GM23248 (cell line): ENCODE measurements around the gene CGNL1. TPM values are rescaled to one million over a fixed set of nuclear protein-coding genes. Genes with fewer than 3 reads are reported as not detected.

Experiments used
- DNase-seq: peaks from one replicate; pipeline ENCODE4 v3.0.0-alpha.2; 2015
- H2AFZ ChIP-seq: fragments of 200-600 bp; sonication (generic); 2 replicates; pipeline ENCODE4 v1.6.1; 2016; ENCODE audit warnings: antibody characterized with exemption
- H3F3A ChIP-seq: fragments of 200-600 bp; sonication (generic); 2 replicates; pipeline ENCODE4 v1.6.1; 2016; ENCODE audit warnings: mild to moderate bottlenecking, antibody characterized with exemption, mixed run types; ENCODE audit not compliant: insufficient read depth
- H3K27ac ChIP-seq: fragments of 200-600 bp; sonication (generic); 2 replicates; pipeline ENCODE4 v1.5.1; 2016; ENCODE audit warnings: mild to moderate bottlenecking
- H3K27me3 ChIP-seq: fragments of 200-600 bp; sonication (generic); replicated peaks from 2 replicates; pipeline ENCODE4 v1.6.1; 2016; ENCODE audit warnings: mild to moderate bottlenecking; ENCODE audit not compliant: insufficient read depth
- H3K36me3 ChIP-seq: fragments of 200-600 bp; sonication (generic); 2 replicates; pipeline ENCODE4 v1.6.1; 2016; ENCODE audit warnings: low read depth, mild to moderate bottlenecking
- H3K4me1 ChIP-seq: fragments of 200-600 bp; sonication (generic); 2 replicates; pipeline ENCODE4 v1.6.1; 2016; ENCODE audit warnings: mild to moderate bottlenecking; ENCODE audit not compliant: insufficient read depth
- H3K4me2 ChIP-seq: fragments of 200-600 bp; sonication (generic); one replicate; pipeline ENCODE4 v1.6.1; 2016; ENCODE audit warnings: mild to moderate bottlenecking; ENCODE audit not compliant: unreplicated experiment
- H3K4me3 ChIP-seq: fragments of 200-600 bp; sonication (generic); 2 replicates; pipeline ENCODE4 v1.5.1; 2016; ENCODE audit warnings: mild to moderate bottlenecking
- H3K79me2 ChIP-seq: fragments of 200-600 bp; sonication (generic); 2 replicates; pipeline ENCODE4 v1.6.1; 2016; ENCODE audit warnings: mild to moderate bottlenecking; ENCODE audit not compliant: insufficient read depth
- H3K9ac ChIP-seq: fragments of 200-600 bp; sonication (generic); 2 replicates; pipeline ENCODE4 v1.6.1; 2016; ENCODE audit warnings: mild to moderate bottlenecking
- H3K9me2 ChIP-seq: fragments of 200-600 bp; sonication (generic); 2 replicates; pipeline ENCODE4 v1.6.1; 2016; ENCODE audit warnings: mixed run types, mild to moderate bottlenecking, moderate library complexity; ENCODE audit not compliant: insufficient read depth
- H3K9me3 ChIP-seq: fragments of 200-600 bp; sonication (generic); one replicate; pipeline ENCODE4 v1.6.1; 2017; ENCODE audit warnings: low read depth
- H4K20me1 ChIP-seq: fragments of 200-600 bp; sonication (generic); 2 replicates; pipeline ENCODE4 v1.6.0; 2016; ENCODE audit not compliant: insufficient read depth
- EZH2 ChIP-seq: fragments of 200-600 bp; sonication (generic); IDR thresholded peaks from 2 replicates; pipeline ENCODE4 v1.6.1; 2018; ENCODE audit warnings: antibody characterized with exemption, mild to moderate bottlenecking; ENCODE audit not compliant: insufficient read depth, poor library complexity, severe bottlenecking
- EZH2phosphoT487 ChIP-seq: fragments of 200-600 bp; sonication (generic); IDR thresholded peaks from 2 replicates; pipeline ENCODE4 v1.6.1; 2018; ENCODE audit warnings: antibody characterized with exemption, moderate library complexity, mild to moderate bottlenecking, low read depth; ENCODE audit not compliant: insufficient read depth
- WGBS, 2 experiments: methylation state at CpG; one replicate each; pipeline ENCODE4 v1.1.6; 2015 to 2017; ENCODE audit warnings: low lambda C conversion rate in 2 of 2, low coverage in 1 of 2; ENCODE audit errors: missing lambda C conversion rate in 2 of 2; 5-methylcytosine and 5-hydroxymethylcytosine counted together
- in situ Hi-C: fragments of 300-500 bp; cut with MboI; formaldehyde crosslinking; loops from 2 replicates; pipeline ENCODE4 v1.15.0; 2020
- polyA plus RNA-seq: library from polyadenylated mRNA; unstranded; fragments of >200 nt; fragmentation: Nextera tagmentation; extraction: Ambion mirVana; gene quantifications from 2 replicates; pipeline ENCODE4 v1.2.1, GENCODE V29; 2016
- total RNA-seq: library from RNA; depleted of rRNA; stranded (reverse); fragments of >200 nt; shearing (Covaris generic); gene quantifications from 2 replicates; pipeline ENCODE4 v1.2.3, GENCODE V29; 2014

Gene CGNL1
- total and polyA plus RNA-seq, 2 experiments from 2014 or later = 0.11 TPM

- no peak for DNase-seq
- H3K36me3 ChIP-seq = no peaks in the 10 kb centered on the region
- no peak overlapping the region for H2AFZ ChIP-seq
- no peak overlapping the region for H3K4me3 ChIP-seq
- H3K9ac ChIP-seq = no peak overlapping the region
- H3K9me2 ChIP-seq = no peaks in the 10 kb centered on the region
- no peak overlapping the region for H3K27ac ChIP-seq
- H3K27me3 ChIP-seq = peaks cover 12% of the 10 kb centered on the region
- 49 to 58% methylated on average over 3 of the region's 3 CpGs for WGBS, 2 experiments
- no peaks in the 10 kb centered on the region for H3F3A ChIP-seq
- no peaks in the 10 kb centered on the region for H3K79me2 ChIP-seq
- in situ Hi-C loops = no loop called here
- H3K4me2 ChIP-seq = no peak overlapping the region
- no peaks in the 10 kb centered on the region for H4K20me1 ChIP-seq
- H3K9me3 ChIP-seq = no peaks in the 10 kb centered on the region
- TF ChIP-seq EZH2 = no peak
- TF ChIP-seq EZH2phosphoT487 = no peak
- H3K4me1 ChIP-seq = no peaks in the 10 kb centered on the region
Measured at GRCh38 chr15:57583720-57584119, 207.4 kb downstream of the CGNL1 start.

GRCh38 chr15:57586661-57587424, 210.5 kb downstream of the CGNL1 start:
- DNase-seq = peak; percentile 44
- WGBS, 2 experiments = 56 to 58% methylated on average over 6 of the region's 6 CpGs
- Histone ChIP-seq H3K4me2 (no peak overlapping the region), H3K27me3 (peaks cover 3% of the 10 kb centered on the region; the same call in 1 of the 2 replicates), H3K36me3 (no peaks in the 10 kb centered on the region), H2AFZ (no peak overlapping the region), H3K9ac (no peak overlapping the region), H3K9me3 (no peaks in the 10 kb centered on the region), H3K4me3 (no peak overlapping the region), H3K79me2 (no peaks in the 10 kb centered on the region), H3F3A (no peaks in the 10 kb centered on the region), H3K27ac (no peak overlapping the region), H3K4me1 (no peaks in the 10 kb centered on the region), H3K9me2 (no peaks in the 10 kb centered on the region), H4K20me1 (no peaks in the 10 kb centered on the region)
- in situ Hi-C loops = no loop called here
- TF ChIP-seq EZH2 (no peak), EZH2phosphoT487 (no peak)

GRCh38 chr15:57589281-57589680, 213.0 kb downstream of the CGNL1 start:
- no peaks in the 10 kb centered on the region for H3K9me3 ChIP-seq
- no peak for TF ChIP-seq EZH2
- no peak for TF ChIP-seq EZH2phosphoT487
- in situ Hi-C loops = no loop called here

GRCh38 chr15:57589754-57590153, 213.4 kb downstream of the CGNL1 start:
- Histone ChIP-seq H3K36me3 (no peaks in the 10 kb centered on the region), H3K27me3 (no peaks in the 10 kb centered on the region; the same call in 1 of the 2 replicates), H3K4me2 (no peak overlapping the region), H3K4me1 (no peaks in the 10 kb centered on the region), H3K9ac (no peak overlapping the region), H4K20me1 (no peaks in the 10 kb centered on the region), H2AFZ (no peak overlapping the region), H3K9me3 (no peaks in the 10 kb centered on the region), H3F3A (no peaks in the 10 kb centered on the region), H3K79me2 (no peaks in the 10 kb centered on the region), H3K4me3 (no peak overlapping the region), H3K27ac (no peak overlapping the region), H3K9me2 (no peaks in the 10 kb centered on the region)
- no peak for DNase-seq
- TF ChIP-seq EZH2 = no peak
- no peak for TF ChIP-seq EZH2phosphoT487
- in situ Hi-C loops = no loop called here
- 17 to 19% methylated on average over 2 of the region's 2 CpGs for WGBS, 2 experiments

More at GRCh38 chr15:57589281-57589680, 213.0 kb downstream of the CGNL1 start:
- H3F3A ChIP-seq = no peaks in the 10 kb centered on the region
- no peak overlapping the region for H3K4me3 ChIP-seq
- 28 to 36% methylated on average over 1 of the region's 1 CpG for WGBS, 2 experiments
- no peaks in the 10 kb centered on the region for H3K9me2 ChIP-seq
- H3K27me3 ChIP-seq = peaks cover under 1% of the 10 kb centered on the region; the same call in 1 of the 2 replicates
- H3K4me2 ChIP-seq = no peak overlapping the region
- H3K4me1 ChIP-seq = no peaks in the 10 kb centered on the region
- no peak overlapping the region for H3K9ac ChIP-seq
- H3K36me3 ChIP-seq = no peaks in the 10 kb centered on the region
- H3K27ac ChIP-seq = no peak overlapping the region
- no peaks in the 10 kb centered on the region for H3K79me2 ChIP-seq
- no peaks in the 10 kb centered on the region for H4K20me1 ChIP-seq
- DNase-seq = no peak
- no peak overlapping the region for H2AFZ ChIP-seq
